Effector CD4-positive, alpha-beta T cell (primary cell): ENCODE measurements around the gene TRIM25.

Experiments
- DNase-seq: peaks from one replicate; pipeline ENCODE4 v3.0.0-alpha.2; 2020

Gene TRIM25

DNA sequence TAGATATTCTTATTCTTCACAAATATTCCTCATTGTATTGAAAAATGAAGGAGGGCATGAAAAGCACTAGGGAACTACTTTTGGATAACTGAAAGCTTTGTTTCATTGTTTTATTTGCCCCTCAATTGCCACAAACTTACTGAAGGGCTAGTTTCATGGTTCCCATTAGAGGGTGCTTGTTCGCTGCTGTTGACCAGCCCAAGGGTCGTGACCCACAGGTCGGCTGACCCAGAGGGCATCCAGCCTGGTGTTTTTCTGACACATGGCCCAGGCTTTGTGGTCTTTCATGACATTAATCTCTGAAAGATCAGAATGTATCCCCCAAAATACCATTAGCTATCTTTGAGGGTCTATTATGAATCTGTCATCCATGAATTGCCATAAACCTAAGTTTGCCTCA, 49.9 kb downstream of the TRIM25 start:
- DNase-seq = no peak

DNA sequence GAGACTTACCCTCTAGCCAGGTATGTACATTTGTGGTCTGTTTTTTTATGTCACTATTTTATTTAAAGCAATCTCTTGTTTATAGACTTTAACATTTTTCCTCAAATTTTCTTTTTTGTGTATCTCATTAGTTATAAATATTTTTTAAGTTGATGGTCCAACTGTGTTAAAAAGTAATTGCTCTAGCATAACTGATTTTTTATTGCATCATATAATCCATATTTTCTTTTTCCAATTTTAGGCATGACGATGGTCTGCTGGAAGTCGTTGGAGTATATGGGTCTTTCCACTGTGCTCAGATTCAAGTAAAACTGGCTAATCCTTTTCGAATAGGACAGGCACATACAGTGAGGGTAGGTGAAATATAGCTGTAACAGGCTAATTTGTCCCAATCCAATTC, 52.0 kb downstream of the TRIM25 start:
- DNase-seq = no peak

GRCh38 chr17:56851008-56851407, 62.8 kb downstream of the TRIM25 start:
- no peak for DNase-seq

- no peak for DNase-seq
Measured at GRCh38 chr17:56850591-56850990, 63.3 kb downstream of the TRIM25 start.

DNA sequence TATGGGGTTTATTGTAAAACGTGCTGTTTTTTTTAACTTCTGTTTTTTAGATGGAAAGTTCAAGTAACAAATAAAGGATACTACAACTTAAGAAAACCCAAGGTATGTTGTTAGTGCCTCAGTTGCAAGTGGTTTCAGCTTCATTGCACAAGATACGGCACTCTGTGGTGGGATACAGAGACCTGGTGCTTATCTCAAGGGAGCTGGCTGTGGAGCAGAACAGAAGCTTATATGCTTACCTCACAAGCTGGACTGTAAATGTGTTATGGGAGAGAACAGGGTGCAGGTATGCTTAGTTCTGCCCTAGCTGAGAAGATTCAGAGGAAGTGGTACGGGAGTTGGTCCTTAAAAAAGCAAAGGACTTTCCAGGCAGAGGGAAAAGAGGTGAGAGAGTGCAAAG, 64.7 kb downstream of the TRIM25 start:
- DNase-seq = no peak

DNA sequence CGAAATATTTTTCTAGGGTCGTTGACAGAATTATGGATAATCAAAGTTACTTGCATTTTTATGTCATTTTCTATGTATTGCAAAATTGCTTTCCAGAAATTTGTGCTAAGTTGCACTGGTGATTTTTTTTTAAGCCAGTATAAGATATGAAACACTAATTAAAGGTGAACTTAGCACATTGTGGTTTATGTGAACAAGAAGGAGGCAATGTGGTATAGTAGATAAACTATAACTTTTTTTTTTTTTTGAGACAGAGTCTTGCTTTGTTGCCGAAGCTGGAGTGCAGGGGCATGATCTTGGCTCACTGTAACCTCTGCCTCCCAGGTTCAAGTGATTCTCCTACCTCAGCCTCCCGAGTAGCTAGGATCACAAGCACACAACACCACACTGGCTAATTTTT, 66.7 kb downstream of the TRIM25 start:
- DNase-seq = no peak

DNA sequence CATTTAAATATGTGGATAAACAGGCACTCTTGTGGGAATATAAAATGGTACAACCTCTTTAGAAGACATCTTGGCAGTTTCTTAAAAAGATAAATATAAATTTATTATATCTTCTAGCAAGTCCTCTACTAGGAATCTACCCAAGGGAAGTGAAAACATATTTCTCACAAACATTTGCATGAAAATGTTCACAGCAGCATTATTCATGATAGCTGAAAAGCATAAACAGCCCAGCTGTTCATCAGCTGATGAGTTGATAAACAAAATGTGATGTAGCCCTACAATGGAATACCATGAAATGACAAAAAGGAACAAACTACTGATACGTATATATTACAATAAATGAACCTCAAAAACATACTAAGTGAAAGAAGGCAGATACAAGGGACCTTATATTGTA, 67.9 kb downstream of the TRIM25 start:
- DNase-seq = no peak

- DNase-seq = no peak
Measured at GRCh38 chr17:56842577-56842976, 71.3 kb downstream of the TRIM25 start.

DNA sequence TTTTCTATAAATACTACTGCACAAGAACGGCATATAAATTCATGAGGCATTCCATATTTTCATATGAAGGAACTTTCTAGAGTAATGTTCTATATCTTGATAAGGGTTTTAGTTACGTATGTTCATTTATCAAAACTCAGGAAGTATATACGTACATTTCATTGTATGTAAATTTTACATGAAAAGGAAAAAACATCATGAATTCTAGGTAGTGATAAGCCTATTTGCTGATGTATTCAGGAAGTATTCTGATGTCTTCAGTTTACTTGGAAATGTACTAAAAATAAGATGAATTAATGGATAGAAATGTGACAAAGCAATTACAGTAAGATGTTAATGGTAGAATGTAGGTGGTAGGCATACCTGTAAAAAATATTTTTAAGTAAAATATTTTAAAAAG, 75.2 kb downstream of the TRIM25 start:
- DNase-seq = no peak
